HepG2 (cell line): ENCODE results near the gene MEAF6. TPM values are rescaled to one million over a fixed set of nuclear protein-coding genes. Genes with fewer than 3 reads are reported as not detected.

Experiments used
- AGO2 ChIP-seq: fragments of 200-400 bp; formaldehyde crosslinking; optimal IDR thresholded peaks from 2 replicates; pipeline ENCODE3; 2017; ENCODE audit warnings: mild to moderate bottlenecking, low read depth, low read length, moderate library complexity
- ARNT2 ChIP-seq: sonication (generic); formaldehyde crosslinking; IDR thresholded peaks from 2 replicates; pipeline ENCODE4 v1.8.0; 2022; ENCODE audit warnings: mild to moderate bottlenecking, low read depth, missing genetic modification reagents, moderate library complexity
- FIP1L1 ChIP-seq: fragments of 200-400 bp; formaldehyde crosslinking; IDR thresholded peaks from 2 replicates; pipeline ENCODE4 v1.6.1; 2018; ENCODE audit warnings: low read depth, mild to moderate bottlenecking, low read length, moderate library complexity, borderline replicate concordance; ENCODE audit not compliant: insufficient read depth
- GATAD1 ChIP-seq: IDR thresholded peaks from 2 replicates; pipeline ENCODE4 v1.6.1; 2016; ENCODE audit warnings: missing genetic modification reagents, missing compliant biosample characterization
- HNF4A ChIP-seq: sonication (generic); formaldehyde crosslinking; IDR thresholded peaks from 2 replicates; pipeline ENCODE4 v1.4.0; 2020; ENCODE audit warnings: missing genetic modification reagents
- MEIS2 ChIP-seq: sonication (generic); formaldehyde crosslinking; IDR thresholded peaks from 2 replicates; pipeline ENCODE4 v1.9.0; 2021; ENCODE audit warnings: mild to moderate bottlenecking, missing genetic modification reagents
- NBN ChIP-seq: fragments of 450-650 bp; conservative IDR thresholded peaks from 2 replicates; pipeline ENCODE4 v1.6.1; 2017
- NFKB2 ChIP-seq: sonication (generic); formaldehyde crosslinking; IDR thresholded peaks from 2 replicates; pipeline ENCODE4 v1.4.0; 2020; ENCODE audit warnings: missing genetic modification reagents, borderline replicate concordance
- POLR2AphosphoS2 ChIP-seq: IDR thresholded peaks from 2 replicates; pipeline ENCODE4 v1.6.1; 2011; ENCODE audit warnings: low read depth, low read length, improper control_type of control experiment
- SMARCC2 ChIP-seq: fragments of 450-650 bp; IDR thresholded peaks from 2 replicates; pipeline ENCODE4 v1.6.1; 2017; ENCODE audit warnings: antibody characterized with exemption, mild to moderate bottlenecking
- SOX5 ChIP-seq: IDR thresholded peaks from 2 replicates; pipeline ENCODE4 v1.6.1; 2016; ENCODE audit warnings: borderline replicate concordance
- SOX6 ChIP-seq, 2 experiments: fragments of 450-650 bp in 1 of 2; sonication (generic) in 1 of 2; formaldehyde crosslinking in 1 of 2; IDR thresholded peaks; 2 replicates each; pipeline versions ENCODE4 v1.4.0 to v1.6.1; 2017 to 2020; ENCODE audit warnings: antibody characterized with exemption in 1 of 2, mild to moderate bottlenecking in 1 of 2, missing genetic modification reagents in 1 of 2
- TAF15 ChIP-seq: fragments of 200-400 bp; formaldehyde crosslinking; IDR thresholded peaks from one replicate; pipeline ENCODE4 v1.6.1; 2018; ENCODE audit warnings: mild to moderate bottlenecking, low read depth, low read length; ENCODE audit not compliant: poor library complexity, severe bottlenecking
- ZNF180 ChIP-seq: sonication (generic); formaldehyde crosslinking; IDR thresholded peaks from 2 replicates; pipeline ENCODE4 v1.4.0; 2020; ENCODE audit warnings: low read depth, missing genetic modification reagents, borderline replicate concordance
- ZNF232 ChIP-seq: sonication (generic); formaldehyde crosslinking; IDR thresholded peaks from 2 replicates; pipeline ENCODE4 v1.4.0; 2020; ENCODE audit warnings: missing genetic modification reagents, borderline replicate concordance
- ZNF354B ChIP-seq: sonication (generic); formaldehyde crosslinking; IDR thresholded peaks from 2 replicates; pipeline ENCODE4 v1.8.0; 2022; ENCODE audit warnings: mild to moderate bottlenecking, missing genetic modification reagents
- polyA plus RNA-seq, 8 experiments: library from polyadenylated mRNA; depleted of rRNA in 3 of 8; stranded (reverse) in 7 of 8; unstranded in 1 of 8; fragments of >200 nt; fragmentation: Illumina TruSeq in 4 of 8; extraction: Trizol in 4 of 8; gene quantifications; 2 replicates each; pipeline versions ENCODE4 v1.2.1 to v1.2.3, GENCODE V29; 2011 to 2016; ENCODE audit warnings: low read depth in 4 of 8, missing spikeins in 1 of 8, mixed read lengths in 1 of 8; ENCODE audit not compliant: insufficient read depth in 1 of 8
- total RNA-seq, 5 experiments: library from RNA; depleted of rRNA; stranded (reverse); fragments of >200 nt; fragmentation: Illumina TruSeq; extraction: Trizol; gene quantifications; 2 replicates each; pipeline ENCODE4 v1.2.3, GENCODE V29; 2016; ENCODE audit warnings: low read depth in 1 of 5
- TF ChIP-seq, protein P1 (sequence below): sonication (generic); formaldehyde crosslinking; IDR thresholded peaks from 2 replicates; pipeline ENCODE4 v1.4.0; 2020; ENCODE audit warnings: mild to moderate bottlenecking, missing genetic modification reagents
- TF ChIP-seq, protein P2 (sequence below): sonication (generic); formaldehyde crosslinking; IDR thresholded peaks from 2 replicates; pipeline ENCODE4 v1.4.0; 2020; ENCODE audit warnings: missing genetic modification reagents
- TF ChIP-seq, protein P3 (sequence below): sonication (generic); formaldehyde crosslinking; conservative IDR thresholded peaks from 2 replicates; pipeline ENCODE4 v1.4.0; 2020; ENCODE audit warnings: missing genetic modification reagents

MEAF6 gene
- total and polyA plus RNA-seq, 2 of the 13 experiments (the other 11 are each of a cell fraction or from before 2014, with no cell fraction given): 29.5 to 45.6 TPM

DNA sequence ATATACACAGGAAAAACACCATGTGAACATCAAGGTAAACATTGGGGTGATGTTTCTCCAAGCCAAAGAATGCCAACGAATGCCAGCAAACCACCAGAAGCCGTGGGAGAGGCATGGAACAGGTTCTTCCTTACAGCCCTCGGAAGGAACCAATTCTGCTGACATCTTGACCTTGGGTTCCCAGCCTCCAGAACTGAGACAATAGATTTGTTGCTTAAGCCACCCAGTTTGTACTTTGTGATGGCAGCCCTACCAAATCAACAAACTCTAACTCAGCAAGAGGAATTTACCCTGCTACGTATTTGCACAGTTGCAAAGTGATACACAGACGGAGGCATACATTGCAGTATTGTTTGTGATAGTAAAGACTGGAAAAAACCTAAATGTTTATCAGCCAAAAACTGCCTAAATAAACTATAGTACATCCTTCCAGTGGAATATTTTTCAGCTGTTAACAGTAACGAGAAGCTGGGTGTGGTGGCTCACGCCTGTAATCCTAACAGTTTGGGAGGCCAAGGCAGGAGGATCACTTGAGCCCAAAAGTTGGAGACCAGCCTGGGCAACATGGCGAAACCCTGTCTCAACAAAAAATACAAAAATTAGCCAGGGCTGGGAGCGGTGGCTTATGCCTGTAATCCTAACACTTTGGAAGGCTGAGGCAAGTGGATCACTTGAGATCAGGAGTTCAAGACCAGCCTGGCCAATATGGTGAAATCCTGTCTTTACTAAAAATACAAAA is 52.7 kb downstream of the MEAF6 start (continued):
- TF ChIP-seq, protein P1, sequence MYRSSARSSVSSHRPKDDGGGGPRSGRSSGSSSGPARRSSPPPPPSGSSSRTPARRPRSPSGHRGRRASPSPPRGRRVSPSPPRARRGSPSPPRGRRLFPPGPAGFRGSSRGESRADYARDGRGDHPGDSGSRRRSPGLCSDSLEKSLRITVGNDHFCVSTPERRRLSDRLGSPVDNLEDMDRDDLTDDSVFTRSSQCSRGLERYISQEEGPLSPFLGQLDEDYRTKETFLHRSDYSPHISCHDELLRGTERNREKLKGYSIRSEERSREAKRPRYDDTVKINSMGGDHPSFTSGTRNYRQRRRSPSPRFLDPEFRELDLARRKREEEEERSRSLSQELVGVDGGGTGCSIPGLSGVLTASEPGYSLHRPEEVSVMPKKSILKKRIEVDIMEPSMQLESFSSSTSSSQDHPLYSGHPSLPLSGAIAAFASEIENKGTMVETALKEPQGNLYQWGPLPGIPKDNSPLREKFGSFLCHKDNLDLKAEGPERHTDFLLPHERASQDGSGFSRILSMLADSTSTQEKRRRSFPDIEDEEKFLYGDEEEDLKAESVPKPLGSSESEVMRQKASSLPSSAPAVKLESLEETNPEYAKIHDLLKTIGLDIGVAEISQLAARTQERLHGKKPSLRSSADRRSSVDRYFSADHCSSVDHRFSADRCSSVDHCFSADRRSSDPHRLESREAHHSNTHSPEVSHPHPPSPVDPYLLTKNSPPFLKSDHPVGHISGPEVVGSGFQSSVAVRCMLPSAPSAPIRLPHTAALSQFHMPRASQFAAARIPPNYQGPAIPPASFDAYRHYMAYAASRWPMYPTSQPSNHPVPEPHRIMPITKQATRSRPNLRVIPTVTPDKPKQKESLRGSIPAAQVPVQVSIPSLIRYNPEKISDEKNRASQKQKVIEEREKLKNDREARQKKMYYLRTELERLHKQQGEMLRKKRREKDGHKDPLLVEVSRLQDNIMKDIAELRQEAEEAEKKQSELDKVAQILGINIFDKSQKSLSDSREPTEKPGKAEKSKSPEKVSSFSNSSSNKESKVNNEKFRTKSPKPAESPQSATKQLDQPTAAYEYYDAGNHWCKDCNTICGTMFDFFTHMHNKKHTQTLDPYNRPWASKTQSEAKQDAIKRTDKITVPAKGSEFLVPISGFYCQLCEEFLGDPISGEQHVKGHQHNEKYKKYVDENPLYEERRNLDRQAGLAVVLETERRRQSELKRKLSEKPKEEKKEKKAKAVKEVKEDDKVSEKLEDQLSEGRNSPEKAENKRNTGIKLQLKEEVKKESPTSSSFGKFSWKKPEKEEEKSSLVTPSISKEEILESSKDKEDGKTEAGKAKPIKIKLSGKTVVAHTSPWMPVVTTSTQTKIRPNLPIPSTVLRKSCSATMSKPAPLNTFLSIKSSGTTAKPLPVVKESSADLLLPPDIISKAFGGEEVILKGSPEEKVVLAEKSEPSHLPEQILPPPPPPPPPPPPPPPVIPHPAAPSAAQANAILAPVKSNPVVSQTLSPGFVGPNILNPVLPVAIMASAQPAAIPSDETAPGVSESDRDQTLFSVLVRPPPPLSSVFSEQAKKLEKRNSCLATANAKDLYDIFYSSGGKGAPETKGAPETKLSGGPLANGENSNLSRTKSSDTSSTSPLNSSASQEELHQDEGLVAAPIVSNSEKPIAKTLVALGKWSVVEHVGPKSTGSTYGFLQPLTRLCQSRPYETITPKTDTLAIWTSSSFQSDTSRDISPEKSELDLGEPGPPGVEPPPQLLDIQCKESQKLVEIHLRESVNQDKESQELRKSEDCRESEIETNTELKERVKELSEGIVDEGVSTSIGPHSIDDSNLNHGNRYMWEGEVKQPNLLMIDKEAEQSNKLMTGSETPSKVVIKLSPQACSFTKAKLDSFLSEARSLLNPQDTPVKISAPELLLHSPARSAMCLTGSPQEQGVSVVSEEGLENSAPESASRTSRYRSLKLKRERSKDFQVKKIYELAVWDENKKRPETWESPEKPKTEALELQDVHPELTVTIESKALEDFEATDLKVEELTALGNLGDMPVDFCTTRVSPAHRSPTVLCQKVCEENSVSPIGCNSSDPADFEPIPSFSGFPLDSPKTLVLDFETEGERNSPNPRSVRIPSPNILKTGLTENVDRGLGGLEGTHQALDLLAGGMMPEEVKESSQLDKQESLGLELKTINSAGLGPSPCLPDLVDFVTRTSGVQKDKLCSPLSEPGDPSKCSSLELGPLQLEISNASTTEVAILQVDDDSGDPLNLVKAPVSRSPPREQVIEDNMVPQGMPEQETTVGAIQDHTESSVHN: no peak
- TF ChIP-seq ARNT2 (CRISPR knock-in tag) (no peak), SOX5 (CRISPR knock-in tag) (peak; percentile 80; the same call in 1 of the 2 replicates), ZNF232 (no peak), NBN (no peak), AGO2 (no peak), POLR2AphosphoS2 (no peak), NFKB2 (CRISPR knock-in tag) (no peak), ZNF354B (CRISPR knock-in tag) (no peak), TAF15 (no peak), MEIS2 (CRISPR knock-in tag) (no peak), GATAD1 (CRISPR knock-in tag) (no peak), ZNF180 (no peak), HNF4A (CRISPR knock-in tag) (peak; percentile 38), FIP1L1 (no peak), SMARCC2 (no peak), SOX6 (IDR thresholded peaks at IDR 0.05) (no peak), SOX6 (CRISPR knock-in tag; IDR thresholded peaks at IDR 0.05) (peak; percentile 87)
- TF ChIP-seq, protein P2, sequence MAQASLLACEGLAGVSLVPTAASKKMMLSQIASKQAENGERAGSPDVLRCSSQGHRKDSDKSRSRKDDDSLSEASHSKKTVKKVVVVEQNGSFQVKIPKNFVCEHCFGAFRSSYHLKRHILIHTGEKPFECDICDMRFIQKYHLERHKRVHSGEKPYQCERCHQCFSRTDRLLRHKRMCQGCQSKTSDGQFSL: no peak
- TF ChIP-seq, protein P3, sequence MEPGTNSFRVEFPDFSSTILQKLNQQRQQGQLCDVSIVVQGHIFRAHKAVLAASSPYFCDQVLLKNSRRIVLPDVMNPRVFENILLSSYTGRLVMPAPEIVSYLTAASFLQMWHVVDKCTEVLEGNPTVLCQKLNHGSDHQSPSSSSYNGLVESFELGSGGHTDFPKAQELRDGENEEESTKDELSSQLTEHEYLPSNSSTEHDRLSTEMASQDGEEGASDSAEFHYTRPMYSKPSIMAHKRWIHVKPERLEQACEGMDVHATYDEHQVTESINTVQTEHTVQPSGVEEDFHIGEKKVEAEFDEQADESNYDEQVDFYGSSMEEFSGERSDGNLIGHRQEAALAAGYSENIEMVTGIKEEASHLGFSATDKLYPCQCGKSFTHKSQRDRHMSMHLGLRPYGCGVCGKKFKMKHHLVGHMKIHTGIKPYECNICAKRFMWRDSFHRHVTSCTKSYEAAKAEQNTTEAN: no peak
